HG03097 (cell line): ENCODE results near the gene CDPF1.
"Not testable (repeated sequence)": the region's sequence is repeated elsewhere in the genome, so short reads cannot be mapped to it uniquely, and the experiment has no call there.

Experiments used
- ATAC-seq: cut with Tn5 transposase; IDR thresholded peaks from one replicate; pipeline ENCODE4 v1.9.1; 2021; ENCODE audit not compliant: unreplicated experiment, low FRiP score

The CDPF1 gene

DNA sequence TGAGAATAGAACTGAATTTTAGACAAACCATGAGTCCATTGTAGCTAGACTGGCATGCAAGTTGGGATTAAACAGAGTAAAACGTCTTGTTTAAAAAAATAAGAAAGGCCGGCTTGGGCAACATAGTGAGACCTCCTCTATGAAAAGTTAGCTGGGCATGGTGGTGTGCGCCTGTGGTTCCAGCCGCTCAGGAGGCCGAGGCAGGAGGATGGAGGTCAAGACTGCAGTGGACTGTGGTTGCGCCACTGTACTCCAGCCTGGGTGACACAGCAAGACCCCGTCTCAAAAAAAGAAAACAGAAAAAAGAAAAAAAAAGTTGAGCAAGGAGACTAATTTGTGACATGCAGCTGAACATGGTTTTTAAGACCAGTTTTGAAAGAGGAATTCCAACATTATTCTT is 23.5 kb downstream of the CDPF1 start:
- no peak for ATAC-seq

DNA sequence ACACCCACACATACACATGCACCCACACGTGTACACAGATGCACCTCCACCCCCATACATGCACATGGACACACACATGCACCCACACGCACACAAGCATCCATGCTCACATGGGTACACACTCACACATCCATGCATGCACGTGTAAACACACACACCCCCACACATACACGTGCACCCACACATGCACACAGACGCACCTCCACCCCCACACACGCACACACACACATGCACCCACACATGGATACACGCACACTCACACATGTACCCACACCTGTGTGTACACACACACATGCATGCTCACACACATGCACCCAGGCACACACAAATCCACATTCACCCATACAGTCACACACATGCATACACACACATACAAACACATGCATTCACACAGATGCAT is 24.5 kb downstream of the CDPF1 start:
- no peak for ATAC-seq

DNA sequence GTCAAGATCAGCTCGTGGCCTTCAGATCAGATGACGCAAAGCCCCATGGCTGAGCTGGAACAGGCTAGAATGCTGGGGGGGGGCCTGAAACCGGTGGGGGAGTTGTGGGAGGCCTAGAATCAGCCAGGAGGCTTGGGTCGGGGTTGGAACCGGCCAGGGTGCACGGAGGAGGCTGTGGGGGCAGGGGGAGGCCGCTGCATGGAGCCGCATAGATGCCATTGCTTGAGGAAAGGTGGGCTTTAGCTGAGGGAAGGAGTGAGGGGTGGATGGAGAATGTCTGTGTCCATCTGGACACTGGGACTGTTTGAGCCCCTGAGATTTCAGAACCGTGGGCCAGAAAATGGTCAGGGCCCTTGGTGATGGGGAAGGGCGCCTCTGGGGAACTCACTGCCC is 25.2 kb downstream of the CDPF1 start:
- ATAC-seq: no peak

DNA sequence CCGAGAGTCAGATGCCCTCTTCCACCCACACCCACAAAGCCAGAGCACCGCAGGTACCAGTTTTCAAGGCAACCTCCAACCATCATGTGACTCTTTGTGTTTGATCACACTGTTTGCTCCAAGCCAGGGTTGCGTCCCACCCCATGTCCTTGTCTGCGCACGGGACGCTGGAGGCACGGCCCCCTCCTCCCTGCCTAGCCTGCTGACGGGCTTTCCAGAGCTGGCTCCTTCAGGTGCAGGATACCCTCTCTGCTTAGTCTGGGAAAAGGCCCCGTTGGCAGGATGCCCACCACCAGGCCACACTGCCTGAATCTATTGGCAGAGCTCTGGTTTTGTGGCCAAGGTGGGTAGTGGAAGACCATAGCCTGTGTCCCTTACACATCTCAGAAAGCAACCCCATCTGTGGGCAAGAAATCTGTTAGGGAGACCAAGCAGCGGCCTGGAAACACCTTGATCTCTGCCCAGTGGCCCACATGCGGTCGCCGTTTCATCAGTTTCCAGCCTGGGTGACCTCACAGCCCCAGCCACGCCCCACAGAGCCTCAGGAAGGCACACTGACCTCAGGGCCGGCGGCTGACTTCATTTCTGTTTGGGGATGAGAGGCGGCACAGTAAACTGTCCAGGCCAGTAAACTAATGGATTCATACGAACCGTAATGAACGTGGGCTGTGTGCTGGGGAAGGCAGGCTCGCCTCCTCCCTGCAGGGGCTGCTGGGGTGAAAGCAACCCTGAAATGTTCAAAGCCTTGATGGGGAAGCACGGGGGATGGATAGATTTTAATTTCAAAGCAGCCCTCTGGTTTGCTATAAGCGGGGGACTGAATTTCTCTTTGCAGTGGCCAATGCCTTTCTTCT is 25.8 kb downstream of the CDPF1 start:
- ATAC-seq: no peak

DNA sequence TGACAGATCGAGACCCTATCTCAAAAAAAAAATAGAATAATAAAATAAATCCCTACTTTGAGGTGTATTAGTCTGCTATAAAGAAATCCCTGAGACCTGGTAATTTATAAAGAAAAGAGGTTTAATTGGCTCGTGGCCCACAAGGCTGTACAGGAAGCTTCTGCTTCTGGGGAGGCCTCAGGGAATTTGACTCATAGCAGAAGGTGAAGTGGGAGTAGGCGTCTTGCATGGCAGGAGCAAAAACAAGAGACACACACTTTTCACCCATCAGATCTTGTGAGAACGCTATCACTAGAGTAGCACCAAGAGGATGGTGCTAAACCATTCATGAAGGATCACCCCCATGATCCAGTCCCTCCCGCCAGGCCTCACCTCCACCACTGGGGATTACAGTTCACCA is 29.2 kb downstream of the CDPF1 start:
- no peak for ATAC-seq

DNA sequence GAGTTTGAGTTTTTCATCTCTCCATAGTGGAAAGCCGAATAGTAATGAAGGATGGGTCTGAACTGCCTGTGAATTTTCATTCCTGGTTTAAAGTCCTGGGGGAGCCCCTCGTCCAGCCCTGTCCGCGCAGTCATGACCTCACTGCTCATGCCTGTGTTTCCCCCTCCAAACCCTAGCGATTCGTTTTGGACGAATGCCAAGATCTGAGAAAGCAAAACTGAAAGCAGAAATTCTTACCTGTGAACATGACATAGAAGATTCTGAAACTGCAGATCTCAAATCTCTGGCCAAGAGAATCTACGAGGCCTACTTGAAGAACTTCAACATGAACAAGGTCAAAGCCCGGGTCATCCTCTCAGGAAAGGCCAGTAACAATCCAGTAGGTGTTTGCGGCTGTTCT is 30.5 kb downstream of the CDPF1 start:
- no peak for ATAC-seq

DNA sequence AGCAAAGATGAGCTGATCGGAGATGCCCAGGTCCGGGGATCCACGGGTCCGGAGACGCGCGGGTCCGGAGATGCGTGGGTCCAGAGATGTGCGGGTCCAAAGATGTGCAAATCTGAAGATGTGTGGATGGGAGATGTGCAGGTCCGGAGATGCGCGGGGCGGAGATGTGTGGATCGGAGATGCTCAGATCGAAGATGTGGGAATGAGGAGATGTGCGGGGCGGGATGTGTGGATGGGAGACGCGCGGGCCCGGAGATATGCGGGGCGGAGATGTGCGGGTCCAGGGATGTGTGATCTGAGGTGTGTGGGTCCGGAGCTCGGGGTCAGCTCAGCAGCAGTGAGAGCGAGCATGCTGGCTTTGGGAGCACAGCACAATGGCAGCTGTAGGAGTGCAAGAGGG is 35.5 kb downstream of the CDPF1 start:
- no peak for ATAC-seq

DNA sequence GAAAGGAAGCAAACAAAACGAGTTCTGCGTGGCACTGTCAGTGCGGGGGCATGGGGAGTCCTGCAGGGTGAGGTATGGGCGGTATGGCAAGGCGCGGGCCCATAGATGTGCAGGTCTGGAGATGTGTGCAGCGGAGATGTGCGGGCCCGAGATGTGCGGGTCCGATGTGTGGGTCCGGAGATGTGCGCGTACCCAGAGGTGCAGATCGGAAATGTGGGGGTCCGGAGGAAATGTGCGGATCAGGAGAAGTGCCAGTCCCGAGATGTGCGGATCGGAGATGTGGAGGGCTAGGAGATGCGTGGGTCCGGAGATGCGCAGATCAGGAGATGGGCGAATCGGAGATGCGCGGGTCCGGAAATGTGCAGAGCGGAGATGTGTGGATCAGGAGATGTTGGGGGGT is 35.9 kb downstream of the CDPF1 start:
- no peak for ATAC-seq

DNA sequence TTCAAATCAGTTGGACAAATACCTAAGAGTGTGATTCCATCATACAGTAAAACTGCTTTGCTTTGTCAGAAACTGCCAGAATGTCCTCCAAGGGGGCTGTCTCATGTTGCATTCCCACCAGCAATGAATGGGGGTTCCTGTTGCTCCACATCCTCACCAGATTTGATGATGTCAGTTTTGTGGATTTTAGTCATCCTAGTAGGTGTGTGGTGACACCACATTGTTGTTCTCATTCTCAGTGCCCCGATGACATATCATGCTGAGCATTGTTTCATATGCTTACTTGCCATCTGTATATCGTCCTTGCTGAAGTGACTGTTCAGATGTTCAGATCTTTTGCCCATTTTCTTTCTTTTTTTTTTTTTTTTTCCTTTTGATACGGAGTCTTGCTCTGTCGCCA is 37.0 kb downstream of the CDPF1 start:
- no peak for ATAC-seq

DNA sequence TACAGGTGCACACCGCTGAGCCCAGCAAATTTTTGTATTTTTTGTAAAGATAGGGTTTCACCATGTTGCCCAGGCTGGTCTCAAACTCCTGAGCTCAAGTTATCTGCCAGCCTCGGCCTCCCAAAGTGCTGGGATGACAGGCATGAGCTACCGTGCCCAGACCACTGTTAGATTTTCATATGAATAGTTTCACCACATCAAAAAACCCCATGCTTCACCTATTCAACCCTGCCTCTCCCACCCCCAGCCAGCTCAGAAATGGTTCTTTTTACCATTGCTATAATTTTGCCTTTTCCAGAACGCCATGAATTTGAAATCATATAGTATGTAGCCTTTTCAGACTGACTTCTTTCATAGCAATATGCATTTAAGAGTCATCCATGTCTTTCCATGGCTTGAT is 37.9 kb downstream of the CDPF1 start:
- no peak for ATAC-seq

DNA sequence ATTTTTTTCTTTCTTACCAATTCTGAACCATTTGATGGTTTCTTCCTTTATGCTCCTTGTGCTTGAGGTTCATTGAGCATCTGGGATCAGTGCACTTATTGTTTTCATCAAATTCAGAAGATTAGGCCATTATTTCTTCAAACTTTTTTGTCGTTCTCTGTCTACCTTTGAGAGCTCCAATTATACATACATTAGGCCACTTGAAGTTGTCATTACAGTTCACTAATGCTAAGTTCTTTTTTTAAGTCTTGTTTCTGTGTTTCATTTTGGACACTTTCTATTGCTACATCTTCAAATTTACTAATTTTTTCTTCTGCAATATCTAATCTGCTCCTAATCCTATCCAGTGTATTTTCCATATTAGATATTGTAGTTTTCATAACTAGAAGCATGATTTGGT is 40.8 kb downstream of the CDPF1 start:
- no peak for ATAC-seq

DNA sequence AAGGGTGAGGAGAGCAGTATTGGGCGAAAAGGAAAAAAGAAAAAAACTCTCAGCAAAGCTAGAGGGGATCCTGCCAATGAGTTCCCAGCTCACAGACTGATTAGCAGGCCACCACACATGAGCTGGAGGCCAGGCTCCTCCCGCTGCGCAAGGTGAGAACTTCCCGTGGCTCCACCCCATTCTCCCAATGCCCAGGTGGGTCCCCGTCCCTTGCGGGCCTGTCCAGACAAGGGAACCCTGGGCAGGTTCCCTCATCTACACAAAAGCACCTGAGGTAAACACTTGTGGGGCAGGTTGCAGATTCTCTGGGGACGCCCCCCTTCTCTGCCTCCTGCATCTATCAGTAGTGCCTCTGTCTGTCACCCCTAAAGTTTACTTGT is 46.5 kb downstream of the CDPF1 start:
- ATAC-seq: no peak

DNA sequence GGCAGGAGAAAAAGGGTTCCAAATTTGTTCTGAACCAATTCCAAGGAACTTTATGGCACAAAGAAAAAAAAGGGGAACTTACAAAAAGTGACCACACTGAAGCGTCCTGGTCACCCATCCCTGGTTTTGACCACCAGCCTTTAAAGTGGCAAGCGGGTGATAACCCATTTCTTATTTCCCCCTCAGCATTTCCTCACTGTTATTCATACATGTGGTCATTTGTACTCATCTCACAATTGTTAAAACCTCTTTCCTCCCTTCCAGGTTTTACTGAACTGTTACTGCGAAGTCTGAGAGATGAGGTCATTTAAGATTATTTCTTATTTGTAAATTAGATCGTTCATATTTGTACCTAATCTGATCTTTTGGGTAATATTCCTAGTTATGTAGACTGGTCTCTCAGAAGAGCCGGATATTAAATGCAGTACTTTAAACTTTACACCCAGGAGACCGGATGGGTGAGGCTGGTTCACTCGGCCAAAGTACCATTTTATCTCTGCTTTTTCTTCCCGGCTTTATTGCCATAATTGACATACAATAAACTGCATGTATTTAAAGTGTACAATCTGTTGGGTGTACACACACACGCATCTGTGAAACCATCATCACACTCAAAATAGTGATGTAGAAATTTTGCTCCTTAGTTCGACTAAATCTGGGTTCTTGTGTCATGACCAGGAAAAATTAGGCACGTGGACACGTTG is 47.0 kb downstream of the CDPF1 start:
- ATAC-seq: no peak

DNA sequence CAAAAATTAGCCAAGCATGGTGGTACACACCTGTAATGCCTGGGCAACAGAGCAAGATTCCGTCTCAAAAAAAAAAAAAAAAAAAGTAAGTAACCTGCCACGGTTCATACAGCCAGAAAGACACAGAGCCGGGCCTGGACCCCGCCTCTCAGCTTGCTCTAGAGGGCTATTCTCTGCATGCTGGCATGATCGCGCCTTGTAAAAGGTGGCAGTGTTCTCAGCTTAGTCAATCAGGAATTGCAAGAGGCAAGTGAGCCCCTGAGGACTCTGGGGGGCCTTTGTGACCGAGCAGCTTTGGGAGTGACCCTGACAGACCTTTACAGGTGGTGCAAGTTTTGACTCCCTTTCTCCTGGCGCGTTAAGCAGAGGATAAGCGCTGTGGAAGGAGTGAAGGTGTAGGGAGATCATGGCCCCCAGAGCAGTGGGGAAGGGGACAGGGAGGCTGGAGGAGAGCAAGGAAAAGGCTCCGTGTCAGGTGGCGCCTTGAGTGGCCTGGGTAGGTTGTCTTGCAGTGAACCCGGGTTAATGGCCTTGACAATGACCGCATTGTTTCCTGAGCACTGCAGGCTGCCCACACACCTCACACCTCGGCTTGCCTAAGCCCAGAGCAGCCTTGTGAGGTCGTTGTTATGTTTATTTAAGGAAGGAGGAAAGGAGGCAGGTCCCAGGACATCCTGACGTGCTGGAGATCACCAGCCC is 48.9 kb downstream of the CDPF1 start:
- ATAC-seq: no peak

DNA sequence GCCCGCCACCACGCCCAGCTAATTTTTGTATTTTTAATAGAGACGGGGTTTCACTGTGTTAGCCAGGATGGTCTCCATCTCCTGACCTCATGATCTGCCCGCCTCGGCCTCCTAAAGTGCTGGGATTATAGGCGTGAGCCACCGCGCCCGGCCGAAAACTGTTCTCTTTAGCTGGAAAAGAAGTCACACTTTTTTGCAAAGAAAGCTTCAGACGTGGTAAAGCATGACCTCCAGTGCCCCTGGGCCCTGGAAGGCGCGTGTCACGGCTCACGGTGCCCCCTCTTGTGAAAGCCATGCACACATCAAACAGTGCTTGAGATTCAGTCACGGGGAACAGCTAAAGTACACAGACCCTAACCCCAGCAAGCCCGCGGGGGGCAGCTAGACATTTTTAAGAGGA is 51.3 kb downstream of the CDPF1 start:
- not testable (repeated sequence) for ATAC-seq

DNA sequence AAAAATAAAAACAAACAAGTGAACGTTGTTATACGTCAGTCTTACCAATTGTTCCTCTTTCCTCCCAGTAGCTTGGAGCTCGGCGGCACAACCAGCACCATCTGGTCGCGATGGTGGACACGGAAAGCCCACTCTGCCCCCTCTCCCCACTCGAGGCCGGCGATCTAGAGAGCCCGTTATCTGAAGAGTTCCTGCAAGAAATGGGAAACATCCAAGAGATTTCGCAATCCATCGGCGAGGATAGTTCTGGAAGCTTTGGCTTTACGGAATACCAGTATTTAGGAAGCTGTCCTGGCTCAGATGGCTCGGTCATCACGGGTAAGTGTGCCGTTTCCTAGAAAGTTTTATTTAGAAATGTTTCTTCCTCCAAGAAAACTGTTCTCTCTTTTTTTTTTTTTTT is 51.8 kb downstream of the CDPF1 start:
- no peak for ATAC-seq

DNA sequence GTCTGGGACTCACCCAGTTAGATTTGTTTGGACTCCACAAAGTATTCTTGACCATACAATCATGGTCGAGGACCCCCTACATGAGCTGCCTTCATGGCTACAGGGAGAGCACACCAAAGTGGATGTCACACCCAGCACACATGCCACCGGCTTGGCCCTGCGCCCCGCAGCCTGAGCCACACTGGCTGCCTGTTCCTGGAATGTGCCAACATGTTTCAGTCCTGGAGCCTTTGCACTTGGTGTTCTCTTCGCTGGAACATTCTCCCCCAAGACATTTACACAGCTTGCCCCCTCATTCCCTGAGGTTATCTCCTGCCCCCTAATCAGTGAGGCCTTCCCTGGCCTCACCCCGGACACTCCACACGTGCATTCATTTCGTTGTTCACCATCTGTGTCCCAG is 53.8 kb downstream of the CDPF1 start:
- ATAC-seq: no peak

DNA sequence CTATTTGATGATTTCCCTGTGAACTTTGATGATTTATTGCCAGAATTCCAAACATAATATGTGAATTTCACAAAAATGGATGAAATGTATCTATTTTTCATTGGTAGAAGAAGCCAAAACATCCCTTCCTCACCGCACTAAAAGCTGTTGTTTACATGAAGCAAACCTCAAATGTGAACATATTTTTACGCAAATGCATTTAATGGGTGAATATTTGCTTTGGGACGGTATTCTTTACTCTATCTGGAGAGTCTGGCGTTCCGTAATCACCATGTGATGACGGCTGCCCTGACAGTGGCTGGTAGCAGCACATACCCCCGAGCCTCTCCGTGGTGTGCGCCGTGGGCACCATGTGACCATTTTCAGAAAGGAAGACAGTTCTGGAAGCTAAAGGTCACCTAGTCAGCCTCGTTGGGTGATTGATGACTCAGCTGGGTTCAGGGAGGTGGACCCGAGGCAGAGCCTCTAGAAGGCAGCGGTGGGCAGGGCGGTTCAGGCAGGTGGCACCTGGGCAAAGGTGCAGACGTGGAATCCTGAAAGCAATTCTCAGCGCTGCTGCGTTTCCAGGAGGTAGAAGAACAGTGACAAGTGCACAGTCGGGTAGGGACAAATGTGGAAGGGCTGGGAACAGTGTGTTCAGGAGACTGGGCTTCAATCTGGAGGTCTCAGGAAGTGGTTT is 54.5 kb downstream of the CDPF1 start:
- ATAC-seq: no peak
